A673 (cell line): ENCODE results near the gene MYH15. TPM values are rescaled to one million over a fixed set of nuclear protein-coding genes. Genes with fewer than 3 reads are reported as not detected.

Experiments used
- BruUV-seq: library from RNA; stranded (reverse); fragments of 400-500 nt; replicated peaks from 2 replicates; lab custom pipeline; 2021; lab: Mats Ljungman, UMichigan
- CTCF ChIA-PET: fragments of 300-600 bp; sonication (Branson Sonifier 250); formaldehyde crosslinking; loops from one replicate; lab custom pipeline; 2022; ENCODE audit warnings: antibody characterized with exemption; lab: Charles Lee
- POLR2A ChIA-PET: fragments of 300-600 bp; sonication (Branson Sonifier 250); formaldehyde crosslinking; loops from one replicate; lab custom pipeline; 2022; ENCODE audit warnings: antibody characterized with exemption; ENCODE audit not compliant: low non-redundant PET; lab: Charles Lee
- DNase-seq: peaks from one replicate; pipeline ENCODE4 v3.0.0-alpha.2; 2015; ENCODE audit warnings: low spot score
- H3K27ac ChIP-seq: fragments of 200-600 bp; sonication (generic); 2 replicates; pipeline ENCODE4 v1.5.1; 2016; ENCODE audit warnings: mixed run types, low read depth, mild to moderate bottlenecking, mixed read lengths, antibody characterized with exemption, low read length; ENCODE audit not compliant: poor library complexity, severe bottlenecking
- H3K27me3 ChIP-seq: fragments of 200-600 bp; sonication (generic); replicated peaks from 2 replicates; pipeline ENCODE4 v1.6.1; 2017; ENCODE audit warnings: mixed run types, low read depth, mild to moderate bottlenecking, mixed read lengths, antibody characterized with exemption, low read length; ENCODE audit not compliant: insufficient read depth, poor library complexity
- H3K36me3 ChIP-seq: fragments of 200-600 bp; sonication (generic); 2 replicates; pipeline ENCODE4 v1.6.1; 2016; ENCODE audit warnings: mixed run types, mild to moderate bottlenecking, mixed read lengths, antibody characterized with exemption, low read length; ENCODE audit not compliant: insufficient read depth, poor library complexity, severe bottlenecking
- H3K4me1 ChIP-seq: fragments of 200-600 bp; sonication (generic); 2 replicates; pipeline ENCODE4 v1.6.1; 2017; ENCODE audit warnings: mixed run types, mild to moderate bottlenecking, mixed read lengths, antibody characterized with exemption, low read length; ENCODE audit not compliant: insufficient read depth, poor library complexity, severe bottlenecking
- H3K4me3 ChIP-seq: fragments of 200-600 bp; sonication (generic); 2 replicates; pipeline ENCODE4 v1.5.1; 2016; ENCODE audit warnings: low read depth, mixed run types, mild to moderate bottlenecking, mixed read lengths, low read length; ENCODE audit not compliant: poor library complexity, severe bottlenecking
- H3K9me3 ChIP-seq: fragments of 200-600 bp; sonication (generic); 2 replicates; pipeline ENCODE4 v1.6.1; 2016; ENCODE audit warnings: mixed run types, low read depth, mild to moderate bottlenecking, mixed read lengths, antibody characterized with exemption, low read length; ENCODE audit not compliant: poor library complexity, severe bottlenecking
- EZH2 ChIP-seq: fragments of 200-600 bp; sonication (generic); IDR thresholded peaks from 2 replicates; pipeline ENCODE4 v1.6.1; 2017; ENCODE audit warnings: borderline replicate concordance, low read depth, mild to moderate bottlenecking, mixed read lengths, antibody characterized with exemption, low read length; ENCODE audit not compliant: poor library complexity, severe bottlenecking
- intact Hi-C: fragments of 100-400 bp; cut with micrococcal nuclease; formaldehyde crosslinking; loops from one replicate; pipeline ENCODE4 v1.10.0; 2022; ENCODE audit not compliant: unreplicated experiment
- total RNA-seq: library from RNA; stranded (reverse); gene quantifications from 2 replicates; pipeline ENCODE4 v1.2.3, GENCODE V29; 2021
- TF ChIP-seq, protein P1 (sequence below): fragments of 300-800, 200-600 bp; sonication (generic); conservative IDR thresholded peaks from 2 replicates; pipeline ENCODE4 v1.5.1; 2017; ENCODE audit warnings: low read depth, mild to moderate bottlenecking, antibody characterized with exemption, low read length, moderate library complexity, mixed read lengths

Gene MYH15
- total RNA-seq, 1 experiment from 2014 or later = 1.2 TPM

DNA sequence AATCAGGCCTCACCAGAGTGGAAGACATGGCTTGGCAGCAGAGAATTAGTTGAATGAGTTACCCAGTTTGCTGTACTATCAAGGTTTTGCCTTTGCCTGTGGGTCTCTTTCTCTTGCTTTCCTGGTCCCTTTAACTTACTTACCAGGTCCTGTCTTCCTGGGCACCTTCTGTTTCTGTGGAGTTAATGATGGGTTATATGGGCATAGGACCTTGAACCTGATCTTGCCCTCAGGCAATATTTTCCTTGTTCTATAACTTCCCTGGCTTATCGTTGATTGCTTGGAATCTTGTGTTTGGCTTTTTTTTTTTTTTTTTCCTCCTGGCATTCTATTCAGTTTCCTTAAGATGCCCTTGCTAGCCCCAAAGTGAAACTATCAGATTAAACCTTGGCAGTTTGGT, 107.2 kb downstream of the MYH15 start:
- POLR2A ChIA-PET = no interaction called here
- no peak overlapping the region for H3K27ac ChIP-seq

DNA sequence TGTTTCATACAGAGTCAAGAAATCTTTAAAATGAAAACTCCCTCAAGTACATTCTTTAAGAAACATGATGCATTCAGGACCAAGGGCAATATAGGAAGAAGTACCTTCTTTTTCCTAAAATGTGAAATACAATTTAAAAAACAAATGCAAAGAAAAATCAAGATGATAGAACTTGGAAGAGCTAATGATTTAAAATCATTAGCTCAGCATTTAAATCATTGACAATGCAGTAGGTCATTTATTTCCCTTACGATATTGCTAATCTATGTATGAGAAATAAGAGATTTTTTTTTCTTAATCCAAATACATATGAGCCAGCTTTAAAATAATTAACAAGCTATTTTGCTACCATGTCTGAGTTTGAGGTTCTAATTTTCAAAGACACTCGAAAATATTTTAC, 108.6 kb downstream of the MYH15 start:
- no peak for TF ChIP-seq EZH2
- TF ChIP-seq, protein P1, sequence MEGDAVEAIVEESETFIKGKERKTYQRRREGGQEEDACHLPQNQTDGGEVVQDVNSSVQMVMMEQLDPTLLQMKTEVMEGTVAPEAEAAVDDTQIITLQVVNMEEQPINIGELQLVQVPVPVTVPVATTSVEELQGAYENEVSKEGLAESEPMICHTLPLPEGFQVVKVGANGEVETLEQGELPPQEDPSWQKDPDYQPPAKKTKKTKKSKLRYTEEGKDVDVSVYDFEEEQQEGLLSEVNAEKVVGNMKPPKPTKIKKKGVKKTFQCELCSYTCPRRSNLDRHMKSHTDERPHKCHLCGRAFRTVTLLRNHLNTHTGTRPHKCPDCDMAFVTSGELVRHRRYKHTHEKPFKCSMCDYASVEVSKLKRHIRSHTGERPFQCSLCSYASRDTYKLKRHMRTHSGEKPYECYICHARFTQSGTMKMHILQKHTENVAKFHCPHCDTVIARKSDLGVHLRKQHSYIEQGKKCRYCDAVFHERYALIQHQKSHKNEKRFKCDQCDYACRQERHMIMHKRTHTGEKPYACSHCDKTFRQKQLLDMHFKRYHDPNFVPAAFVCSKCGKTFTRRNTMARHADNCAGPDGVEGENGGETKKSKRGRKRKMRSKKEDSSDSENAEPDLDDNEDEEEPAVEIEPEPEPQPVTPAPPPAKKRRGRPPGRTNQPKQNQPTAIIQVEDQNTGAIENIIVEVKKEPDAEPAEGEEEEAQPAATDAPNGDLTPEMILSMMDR = no peak
- no peaks in the 10 kb centered on the region for H3K4me1 ChIP-seq
- H3K9me3 ChIP-seq = no peaks in the 10 kb centered on the region
- H3K36me3 ChIP-seq = no peaks in the 10 kb centered on the region
- BruUV-seq = no TSS peak
- H3K4me3 ChIP-seq = no peak overlapping the region
- ChIA-PET POLR2A (no interaction called here), CTCF (no interaction called here)
- no peaks in the 10 kb centered on the region for H3K27me3 ChIP-seq
- H3K27ac ChIP-seq = no peak overlapping the region
- no peak for DNase-seq
- intact Hi-C loops = no loop called here

More for the DNA sequence above, 107.2 kb downstream of the MYH15 start:
- CTCF ChIA-PET = no interaction called here
- Histone ChIP-seq H3K4me3 (no peak overlapping the region), H3K36me3 (no peaks in the 10 kb centered on the region), H3K4me1 (peaks cover 6% of the 10 kb centered on the region), H3K27me3 (no peaks in the 10 kb centered on the region), H3K9me3 (no peaks in the 10 kb centered on the region)
- no peak for DNase-seq
- intact Hi-C loops = no loop called here
- no peak for TF ChIP-seq EZH2
- TF ChIP-seq, protein P1 = no peak
- BruUV-seq = no TSS peak

DNA sequence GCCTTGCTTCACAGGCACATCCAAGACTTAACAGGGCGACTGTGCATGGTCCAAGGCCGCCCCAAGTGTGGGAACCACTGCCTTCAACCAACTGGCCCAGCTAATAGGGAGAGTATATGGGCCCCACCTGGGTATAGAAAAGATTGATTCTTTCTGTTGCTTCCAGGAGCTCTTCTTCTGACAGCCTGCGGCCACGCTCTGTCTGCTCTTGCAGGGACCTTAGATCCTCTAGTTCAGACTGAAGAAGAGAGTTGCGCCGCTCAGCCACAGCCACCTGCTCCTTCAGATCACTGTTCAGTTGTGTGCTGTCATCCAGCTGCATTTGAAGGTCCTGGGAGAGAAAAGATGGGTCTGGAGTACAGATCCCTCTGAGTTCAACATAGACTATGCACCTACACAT, 111.9 kb downstream of the MYH15 start:
- ChIA-PET CTCF (no interaction called here), POLR2A (no interaction called here)
- Histone ChIP-seq H3K27me3 (no peaks in the 10 kb centered on the region), H3K27ac (no peak overlapping the region), H3K4me1 (no peaks in the 10 kb centered on the region), H3K9me3 (no peaks in the 10 kb centered on the region), H3K4me3 (no peak overlapping the region), H3K36me3 (no peaks in the 10 kb centered on the region)
- BruUV-seq = no TSS peak
- intact Hi-C loops = no loop called here
- TF ChIP-seq, protein P1 = no peak
- TF ChIP-seq EZH2 = no peak
- no peak for DNase-seq
